Stimulated activated CD4-positive, alpha-beta T cell treated with anti-CD3 and anti-CD28 coated beads, Interleukin-15, amount 100 ng/mL, for 1 hour (primary cell): ENCODE data around the gene ZRANB2.

ENCODE experiments used
- DNase-seq, 2 donors: peaks; one replicate each; pipeline ENCODE4 v3.0.0-alpha.2; 2020; ENCODE audit warnings: low read depth in 1 of 2, low spot score in 1 of 2

Gene ZRANB2

DNA sequence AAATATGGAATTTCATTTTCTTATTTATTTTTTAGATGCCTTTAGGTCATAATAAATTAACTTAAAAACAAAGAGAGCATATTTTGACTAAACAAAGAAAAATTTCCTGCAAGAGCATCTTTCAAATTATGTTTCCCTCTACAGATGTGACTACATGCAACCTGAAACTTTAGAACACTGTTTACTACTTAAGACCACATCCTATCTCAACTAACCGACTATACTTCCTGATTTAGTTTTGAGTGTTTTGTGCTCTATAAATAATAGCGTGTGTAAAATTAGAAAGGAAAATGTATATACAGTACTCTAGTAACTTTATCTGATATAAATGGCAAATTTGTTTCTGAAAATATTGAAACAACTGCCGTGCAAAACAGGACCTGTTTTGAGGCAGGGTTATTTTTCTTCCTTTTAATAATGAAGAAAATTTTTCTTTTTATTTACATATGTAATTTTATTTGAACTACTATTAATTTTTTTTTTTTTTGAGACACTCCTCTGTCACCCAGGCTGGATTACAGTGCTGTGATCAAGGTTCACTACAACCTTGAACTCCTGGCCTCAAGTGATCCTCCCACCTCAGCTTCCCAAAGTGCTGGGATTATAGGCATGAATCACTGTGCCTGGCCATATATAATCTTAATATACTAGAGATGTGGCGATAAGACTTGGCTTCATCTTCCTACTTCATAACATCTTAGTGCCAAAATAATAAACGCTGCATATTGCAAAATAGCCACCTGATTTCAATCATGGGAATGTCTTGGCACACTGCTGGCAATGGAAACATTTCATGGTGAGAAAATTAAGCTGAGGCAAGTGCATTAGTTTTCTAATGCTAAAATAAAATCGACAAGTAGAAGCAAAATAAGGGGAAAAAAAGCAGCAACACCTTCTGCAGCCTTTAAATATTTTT lies 12.3 kb downstream of the ZRANB2 start:
- no peak for DNase-seq

DNA sequence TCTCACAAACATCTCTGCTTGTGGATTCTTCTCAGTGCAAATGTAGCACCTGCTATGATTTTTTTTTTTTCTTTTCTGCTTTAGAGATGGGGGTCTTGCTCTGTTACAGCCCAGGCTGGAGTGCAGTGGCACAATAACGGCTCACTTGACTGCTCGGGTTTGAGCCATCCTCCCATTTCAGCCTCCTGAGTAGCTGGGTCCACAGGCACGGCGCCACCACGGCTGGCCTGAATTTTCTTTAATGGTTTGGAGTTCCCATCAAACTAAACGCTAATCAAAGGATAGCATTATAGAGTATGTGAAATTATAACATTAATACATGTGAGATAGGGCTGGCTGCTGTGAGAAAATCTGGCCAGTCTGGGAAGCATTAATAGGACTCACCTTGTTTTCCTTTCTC lies 26.0 kb downstream of the ZRANB2 start:
- DNase-seq: no peak

DNA sequence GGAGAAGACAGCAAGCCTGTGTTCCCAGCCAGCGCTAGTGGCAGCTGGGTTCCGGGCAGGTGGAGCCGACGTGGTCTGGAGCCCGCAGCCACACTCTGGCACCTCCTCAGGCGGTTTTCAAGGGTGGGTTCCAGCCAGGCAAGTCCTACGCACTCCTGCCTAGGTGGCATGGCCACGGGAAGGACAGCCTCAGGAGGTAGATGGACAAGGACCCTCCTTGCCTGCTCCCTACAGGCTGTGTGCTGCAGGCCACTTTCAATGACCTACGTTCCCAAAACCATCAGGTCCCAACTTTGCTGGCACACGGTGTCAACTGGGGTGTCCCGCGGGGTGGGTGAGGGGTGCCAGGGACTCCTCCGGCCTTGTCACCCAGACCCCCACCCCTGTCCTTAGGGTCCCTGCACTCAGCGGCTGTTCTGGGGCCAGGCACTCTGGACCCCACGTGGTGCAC lies 26.5 kb downstream of the ZRANB2 start:
- DNase-seq: no peak

DNA sequence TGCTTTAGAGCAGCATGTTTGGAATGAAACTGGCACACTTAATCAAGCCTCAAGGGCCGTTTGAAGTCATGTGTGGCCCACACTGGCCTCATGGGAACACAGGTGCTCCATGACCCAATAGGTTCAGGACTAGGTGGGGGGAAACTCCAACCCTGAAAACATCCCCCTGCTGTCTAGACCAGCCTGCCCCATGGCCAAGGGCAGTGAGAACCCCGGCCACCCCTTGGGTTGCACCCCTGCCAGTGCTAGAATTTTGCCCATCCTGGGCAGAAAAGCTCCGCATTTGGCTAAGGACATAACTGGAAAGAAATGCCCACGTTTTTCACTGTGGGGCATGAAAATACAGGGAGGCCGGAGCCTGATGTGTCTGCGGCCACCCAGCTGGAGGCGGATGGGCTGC lies 27.1 kb downstream of the ZRANB2 start:
- no peak for DNase-seq

DNA sequence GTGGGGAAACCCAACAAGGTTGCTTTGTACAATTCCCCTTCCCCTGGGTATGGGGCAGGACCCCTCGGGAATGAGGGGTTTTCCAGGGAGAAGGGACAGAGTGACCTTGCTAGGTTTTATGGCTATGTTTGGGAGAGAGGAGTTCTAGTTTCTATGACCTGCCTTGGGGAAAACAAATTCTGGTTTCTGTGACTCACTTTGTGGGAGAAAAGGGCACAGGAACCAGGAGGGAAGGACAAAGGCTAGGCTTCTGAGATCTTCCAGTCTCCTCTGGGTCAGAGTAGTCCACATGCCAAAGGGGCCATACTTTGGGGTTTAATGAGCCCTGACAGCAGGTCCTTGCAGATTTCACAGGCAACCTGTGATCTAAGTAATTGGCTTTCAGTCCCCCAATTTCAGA lies 27.7 kb downstream of the ZRANB2 start:
- no peak for DNase-seq

DNA sequence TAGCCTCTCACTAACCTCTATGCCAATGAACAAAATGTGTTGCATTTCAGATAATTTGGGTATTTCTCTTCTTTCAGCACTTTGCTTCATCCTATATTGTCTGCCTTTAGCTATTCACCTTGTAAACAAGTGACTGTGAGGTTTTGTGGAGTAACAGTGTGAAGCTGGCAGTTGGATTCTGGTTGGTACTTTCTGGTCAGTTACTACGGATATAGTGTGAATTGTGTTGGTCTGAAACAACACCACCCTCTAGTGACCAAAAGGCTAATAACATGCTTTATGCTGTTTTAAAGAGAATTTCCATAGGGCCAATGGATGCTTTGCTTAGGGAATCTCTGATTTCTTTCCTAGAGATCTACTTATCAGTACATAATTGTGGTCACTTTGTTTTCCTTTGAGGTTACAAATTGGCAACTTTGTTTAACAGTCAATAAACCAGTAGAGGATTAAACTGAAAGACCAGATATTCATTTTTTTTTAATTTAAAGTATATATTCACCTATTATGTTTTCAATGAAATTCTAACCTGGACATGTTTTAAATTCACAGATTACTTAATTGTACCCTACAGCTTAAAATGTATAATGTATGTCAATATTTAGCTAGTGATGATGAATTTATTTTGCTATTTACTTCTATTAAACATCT lies 30.8 kb downstream of the ZRANB2 start:
- DNase-seq: no peak

DNA sequence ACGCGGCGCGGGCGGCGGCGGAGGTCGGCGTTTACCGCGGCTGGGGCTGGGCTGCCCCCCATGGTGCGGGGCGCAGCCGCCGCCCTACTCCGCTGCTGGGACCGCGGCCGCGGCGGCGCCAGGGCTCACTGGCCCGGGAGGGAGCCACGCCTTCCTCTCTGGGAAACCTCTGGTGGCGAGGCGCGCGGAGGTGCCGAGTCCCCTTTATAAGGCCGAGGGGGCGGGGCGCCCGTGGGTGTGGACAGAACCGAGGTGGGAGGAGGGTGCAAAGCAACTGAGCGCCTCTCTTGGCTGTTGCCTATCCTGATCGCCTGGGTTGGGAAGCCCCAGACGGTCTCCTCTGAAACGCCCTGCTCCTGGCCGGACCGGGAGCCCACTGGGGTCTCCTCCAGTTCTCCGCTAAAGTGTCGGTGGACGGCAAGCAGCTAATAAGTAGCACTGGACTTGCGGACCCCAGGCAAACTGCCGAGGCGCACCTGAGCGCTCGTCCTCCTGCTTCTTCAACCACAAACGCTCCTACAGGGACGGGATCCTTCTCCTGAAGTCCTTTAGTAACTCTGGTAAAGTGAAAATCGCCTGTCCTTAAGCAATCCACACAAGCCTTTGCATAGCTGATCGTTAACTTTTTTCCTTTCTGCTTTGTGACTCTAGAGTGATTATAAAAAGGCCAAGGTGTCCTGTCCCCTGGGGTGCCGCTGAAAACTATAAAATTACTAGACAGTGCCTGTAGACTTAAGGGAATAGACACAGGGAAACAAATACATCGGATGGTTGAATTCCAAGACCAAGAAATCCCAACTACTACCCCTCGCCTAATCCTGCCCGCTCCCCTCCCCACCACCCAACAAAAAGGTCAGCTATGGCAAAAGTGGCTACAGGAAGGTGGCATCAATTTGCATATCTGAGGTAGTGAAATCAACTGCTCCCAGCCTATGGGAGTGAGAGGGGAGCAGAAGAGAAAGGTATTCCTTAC lies 32.9 kb downstream of the ZRANB2 start, which contains the start of gene PTGER3:
TSS of gene PTGER3 (minus strand) at position 182 of the 973 bp plus-strand sequence. CDS start 239 bp downstream, outside the sequence.
- DNase-seq: peak in 1 of 2 donors; percentile 35

DNA sequence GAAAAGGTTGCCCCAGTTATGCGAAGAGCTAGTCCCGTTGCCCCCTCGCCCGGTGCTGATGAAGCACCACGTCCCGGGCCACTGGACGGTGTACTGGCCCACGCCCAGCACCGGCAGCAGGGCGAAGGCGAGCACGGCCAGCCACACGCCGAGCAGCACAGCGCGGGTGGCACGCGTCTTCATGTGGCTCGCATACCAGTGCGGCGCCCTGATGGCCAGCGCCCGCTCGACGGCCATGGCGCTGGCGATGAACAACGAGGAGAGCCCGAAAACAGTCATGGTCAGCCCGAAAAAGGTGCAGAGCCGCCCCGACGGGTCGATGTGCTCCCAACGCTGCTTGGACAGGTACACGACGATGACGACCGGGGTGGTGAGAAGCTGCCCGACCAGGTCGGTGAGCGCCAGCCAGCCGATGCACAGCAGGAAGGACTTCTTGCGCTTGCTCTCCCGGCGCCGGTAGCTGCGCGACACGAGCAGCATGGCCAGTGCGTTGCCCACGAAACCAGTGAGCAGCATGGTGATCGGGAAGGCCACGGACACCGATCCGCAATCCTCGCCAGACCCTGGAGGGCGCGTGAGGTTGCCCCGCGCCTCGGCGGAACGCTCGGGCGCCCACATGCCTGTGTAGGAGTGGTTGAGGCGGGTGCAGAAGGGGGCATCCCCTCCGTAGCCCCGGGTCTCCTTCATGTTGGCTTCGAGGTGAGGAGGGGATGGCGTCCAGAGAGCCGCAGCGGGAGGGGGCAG lies 33.8 kb downstream of the ZRANB2 start:
- DNase-seq: no peak

DNA sequence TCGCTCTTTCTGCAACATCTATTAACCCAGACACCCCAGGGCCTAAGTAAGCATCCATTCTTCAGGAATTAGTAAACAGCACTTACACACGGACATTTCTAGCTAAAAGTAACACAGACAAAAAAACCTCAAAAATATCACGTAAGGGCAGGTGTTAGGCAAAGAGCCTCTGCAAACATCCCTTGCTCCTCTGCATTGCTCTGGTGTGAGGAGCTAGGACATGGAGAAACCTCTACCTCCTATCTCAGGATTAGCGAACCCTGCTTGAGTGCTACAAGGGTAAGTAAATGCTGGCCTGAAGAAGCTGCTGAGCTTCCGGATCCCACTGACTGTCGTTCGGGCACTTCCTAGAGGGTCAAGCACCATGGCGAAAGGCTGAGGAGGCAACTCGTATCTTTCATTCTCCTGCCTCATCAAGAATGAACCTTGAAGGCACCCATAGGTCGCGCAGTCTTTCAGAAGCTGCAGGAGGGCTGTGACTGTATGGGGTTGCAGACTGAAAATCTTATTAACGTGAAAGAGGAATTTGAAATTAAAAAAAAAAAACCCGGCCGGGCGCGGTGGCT lies 35.3 kb downstream of the ZRANB2 start:
- DNase-seq: no peak

DNA sequence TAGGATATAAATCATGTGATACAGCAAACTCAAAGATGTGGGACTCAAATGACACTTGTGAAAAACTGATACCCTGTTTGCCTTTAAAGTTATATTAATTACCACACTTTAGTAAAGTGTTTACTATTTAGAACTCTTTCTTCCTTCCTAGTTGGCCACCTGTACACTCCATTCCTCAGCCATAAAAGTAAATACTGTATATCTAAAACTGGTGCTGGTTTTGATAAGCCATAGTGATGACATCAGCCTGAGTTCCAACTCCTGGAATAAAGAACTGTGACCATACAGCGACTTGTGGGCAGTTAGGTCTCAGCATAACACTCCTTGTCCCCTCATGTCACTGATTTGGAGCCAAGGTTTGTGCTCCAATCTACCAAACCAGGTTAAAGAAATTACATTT lies 36.0 kb downstream of the ZRANB2 start:
- DNase-seq: no peak

DNA sequence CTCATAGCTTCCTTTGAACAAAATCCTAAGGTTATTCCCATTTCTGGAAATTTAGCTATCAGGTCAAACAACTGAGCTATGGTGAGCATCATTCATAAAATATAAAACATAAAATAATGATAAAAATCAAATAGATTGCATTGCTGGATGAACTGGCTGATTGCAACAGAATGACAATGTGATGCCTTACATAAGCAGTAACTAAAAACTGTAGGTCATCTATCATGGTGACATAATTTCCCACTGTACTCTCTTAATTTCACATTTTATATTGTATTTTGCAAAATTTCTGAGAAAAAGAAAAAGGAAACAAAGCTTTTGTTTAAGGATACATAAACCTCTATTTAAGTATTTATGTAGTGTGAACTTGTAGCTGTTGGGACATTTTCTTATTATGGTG lies 37.8 kb downstream of the ZRANB2 start:
- DNase-seq: no peak

DNA sequence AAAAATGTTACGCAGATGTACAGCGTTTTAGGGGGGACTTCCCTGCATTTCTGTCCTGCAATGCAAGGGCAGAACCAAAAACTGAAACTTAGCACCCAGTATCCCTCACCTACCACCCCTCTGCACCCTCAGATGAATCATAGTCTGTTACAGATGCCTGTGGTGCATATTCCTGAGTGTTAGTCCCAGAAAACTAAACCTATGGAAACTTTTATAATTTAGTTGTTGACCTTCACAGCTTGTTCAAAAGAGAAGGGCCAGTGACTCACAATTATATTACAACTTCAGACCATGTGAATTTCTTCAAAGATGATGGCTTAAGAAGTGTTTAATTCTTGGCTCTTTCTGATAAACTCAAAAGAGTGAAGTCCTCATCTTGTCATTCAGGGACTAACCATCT lies 39.0 kb downstream of the ZRANB2 start:
- no peak for DNase-seq

DNA sequence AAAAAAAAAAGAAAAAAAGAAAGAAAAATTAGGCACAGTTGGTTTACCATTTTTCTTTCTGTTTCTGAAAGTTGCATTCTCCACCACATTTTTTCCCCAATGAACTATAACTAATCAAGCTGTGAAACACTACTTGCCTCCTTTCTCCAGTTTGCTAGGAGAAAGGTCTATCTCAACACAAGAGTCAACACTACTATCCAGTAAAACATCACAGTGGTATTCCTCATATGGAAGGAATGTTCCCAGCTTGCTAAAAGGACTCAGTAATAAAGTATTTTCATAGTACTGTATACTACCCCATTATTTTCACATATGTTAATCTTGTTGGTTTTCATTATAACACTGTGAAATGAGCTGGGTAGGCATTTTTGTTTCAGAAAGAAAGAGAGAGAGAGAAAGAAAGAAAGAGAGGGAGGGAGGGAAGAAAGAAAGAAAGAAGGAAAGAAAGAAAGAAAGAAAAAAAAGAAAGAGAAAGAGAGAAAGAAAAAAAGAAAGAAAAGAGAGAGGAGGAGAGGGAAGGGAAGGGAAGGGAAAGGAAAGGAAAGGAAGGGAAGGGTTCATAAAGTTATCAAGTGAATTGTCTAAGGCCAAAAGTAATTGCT lies 41.1 kb downstream of the ZRANB2 start:
- no peak for DNase-seq

DNA sequence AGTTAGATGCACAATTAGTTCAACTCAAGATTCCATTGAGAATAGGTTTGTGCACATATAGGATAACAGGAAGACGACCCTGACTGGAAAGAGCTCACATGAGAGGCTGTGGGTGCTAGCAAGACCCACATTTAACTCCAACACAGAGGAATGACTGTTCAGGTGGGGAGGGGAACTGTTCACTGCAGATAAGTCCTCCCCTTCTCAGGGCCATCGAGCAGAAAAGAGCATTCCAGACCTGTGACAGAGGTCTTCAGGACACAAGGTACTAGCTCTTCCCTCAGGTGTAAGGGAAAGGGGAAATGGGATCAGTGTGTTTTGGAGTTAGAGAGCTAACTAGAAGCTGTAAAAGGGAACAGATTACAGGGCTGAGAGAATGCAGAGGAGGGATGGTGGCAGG lies 41.9 kb downstream of the ZRANB2 start:
- no peak for DNase-seq

DNA sequence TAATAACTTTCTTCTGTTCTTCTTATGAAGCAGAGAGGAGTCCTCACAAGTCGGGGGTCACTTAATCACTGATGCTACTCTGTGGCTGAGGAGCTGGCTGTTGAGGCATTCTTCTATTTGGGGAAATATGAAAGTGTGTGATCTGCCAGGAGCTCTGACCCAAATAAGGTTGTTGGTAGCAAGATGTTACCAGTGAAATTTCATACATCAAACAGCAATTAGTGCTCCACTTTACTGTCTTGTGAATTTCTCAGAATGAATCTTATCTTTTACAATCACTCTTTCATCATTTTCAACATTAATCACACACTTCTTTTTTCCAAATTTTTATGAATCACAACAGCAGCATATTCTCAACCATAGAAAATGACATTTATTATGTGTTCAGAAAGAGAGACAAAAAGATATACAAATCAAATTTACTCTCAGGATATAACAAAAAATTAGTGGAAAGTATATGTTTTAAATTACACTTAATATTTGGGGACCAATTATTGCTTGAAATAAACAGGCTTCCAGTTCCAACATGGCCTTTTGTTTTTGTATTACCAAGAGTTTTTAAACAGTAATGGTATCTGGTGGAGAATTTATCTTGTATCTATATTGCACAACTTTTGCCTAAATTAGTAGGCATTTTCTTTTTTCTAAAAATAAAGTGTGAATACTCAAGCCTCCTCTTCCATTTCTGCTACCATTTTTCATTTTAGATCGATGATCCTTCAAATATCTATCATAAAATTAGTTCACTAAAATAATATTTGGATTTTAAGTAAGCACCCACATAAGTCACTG lies 42.8 kb downstream of the ZRANB2 start:
- DNase-seq: no peak

DNA sequence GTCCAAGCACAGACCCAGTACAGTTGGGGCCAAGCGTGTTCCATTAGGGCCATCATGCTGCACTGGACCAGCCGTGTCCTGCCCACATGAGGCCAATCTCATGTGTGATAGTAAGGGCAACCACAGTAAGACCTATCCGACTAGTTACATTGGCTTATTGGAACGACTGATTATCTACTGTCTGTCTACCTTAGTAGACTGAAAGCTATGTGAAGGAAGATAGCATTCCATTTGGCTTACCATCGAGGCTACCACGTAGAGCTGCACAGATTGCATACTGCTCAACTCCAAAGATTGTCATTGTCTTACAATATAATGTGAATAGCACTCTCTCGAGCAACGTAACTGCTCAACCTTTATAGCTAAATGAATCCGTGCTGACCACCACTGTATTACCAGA lies 43.8 kb downstream of the ZRANB2 start:
- DNase-seq: no peak

DNA sequence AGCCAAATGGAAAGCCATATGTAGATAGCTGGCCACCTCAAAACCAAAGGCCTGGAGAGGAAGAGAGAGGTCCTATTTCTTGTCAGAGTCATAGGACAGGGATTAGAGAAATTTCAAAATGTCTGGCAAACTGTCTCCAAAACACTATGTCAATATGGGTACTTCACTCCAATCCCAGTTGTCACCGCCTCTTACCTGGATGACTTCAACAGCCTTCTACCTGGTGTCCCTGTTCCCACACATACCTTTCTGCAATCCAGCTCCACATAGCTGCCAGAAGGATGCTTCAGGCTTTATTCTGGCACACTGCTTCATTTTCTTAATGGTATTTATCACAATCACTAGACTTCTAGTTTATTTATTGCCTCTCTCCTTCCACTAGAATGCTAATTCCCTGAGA lies 47.7 kb downstream of the ZRANB2 start:
- DNase-seq: no peak

DNA sequence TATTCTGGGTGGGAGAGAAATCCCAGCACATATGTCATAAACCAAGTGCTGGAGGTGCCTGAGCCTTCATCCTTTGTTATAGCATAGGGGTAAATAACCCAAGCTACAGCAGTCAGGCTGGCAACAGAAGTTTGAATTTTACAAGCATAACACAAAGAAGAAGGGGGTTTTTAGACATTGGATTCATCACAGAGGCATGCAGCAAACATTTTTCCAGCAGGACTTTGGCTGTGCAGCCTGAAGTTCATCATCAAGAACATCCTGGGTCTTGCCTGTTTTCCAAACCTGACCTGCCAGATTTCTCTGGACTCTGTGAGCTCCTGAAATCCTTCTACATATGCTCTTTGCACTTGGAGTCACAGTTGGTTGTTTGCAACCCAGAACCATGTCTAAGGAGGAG lies 49.4 kb downstream of the ZRANB2 start:
- no peak for DNase-seq

DNA sequence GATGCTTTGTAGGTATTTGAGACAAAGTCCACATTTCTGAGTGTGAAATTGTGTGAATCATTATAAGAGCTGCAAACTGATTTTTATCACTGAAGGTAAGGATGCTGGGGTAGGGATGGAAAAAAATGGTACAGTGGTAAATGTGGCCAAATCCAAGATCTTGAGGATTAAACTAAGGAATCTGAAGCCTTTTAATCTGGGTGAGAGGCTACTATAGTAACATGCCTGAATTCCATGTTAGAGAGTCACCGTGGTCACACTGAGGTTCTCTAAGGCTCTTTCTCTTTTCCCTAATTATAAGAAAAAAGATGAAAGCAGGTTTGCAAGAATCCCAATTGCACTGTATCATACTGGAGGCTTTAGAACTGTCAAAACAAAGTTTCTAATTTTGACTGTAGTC lies 50.8 kb downstream of the ZRANB2 start:
- DNase-seq: no peak
